Stimulated activated CD8-positive, alpha-beta memory T cell treated with anti-CD3 and anti-CD28 coated beads, Interleukin-2, amount 100 ng/mL, for 48 hours (primary cell): ENCODE data around the gene HSPA1A.
"Not testable (repeated sequence)": the region's sequence is repeated elsewhere in the genome, so short reads cannot be mapped to it uniquely, and the experiment has no call there.

Source experiments
- DNase-seq, 2 donors: peaks; one replicate each; pipeline ENCODE4 v3.0.0-alpha.2; 2020; ENCODE audit warnings: low read depth in 2 of 2

Gene HSPA1A

GRCh38 chr6:31811645-31812044, 3.7 kb upstream of the HSPA1A start:
- no peak for DNase-seq

GRCh38 chr6:31813465-31813849, 1.9 kb upstream of the HSPA1A start:
- DNase-seq: no peak

- peak; percentile 60 to 62 for DNase-seq
Measured at GRCh38 chr6:31814677-31815024, 692 bp upstream of the HSPA1A start.

- not testable (repeated sequence) for DNase-seq
Measured at GRCh38 chr6:31817133-31817928, 2.0 kb downstream of the HSPA1A start.

- not testable (repeated sequence) for DNase-seq
Measured at GRCh38 chr6:31817929-31818511, 2.7 kb downstream of the HSPA1A start.

- no peak for DNase-seq
Measured at GRCh38 chr6:31819871-31820299, 4.5 kb downstream of the HSPA1A start.

GRCh38 chr6:31820399-31820798, 5.1 kb downstream of the HSPA1A start:
- not testable (repeated sequence) for DNase-seq

- DNase-seq: peak; percentile 65 to 71
Measured at GRCh38 chr6:31821301-31822035, 6.1 kb downstream of the HSPA1A start.

GRCh38 chr6:31822036-31822821, 6.9 kb downstream of the HSPA1A start:
- DNase-seq: peak; percentile 43 to 45

- DNase-seq: not testable (repeated sequence)
Measured at GRCh38 chr6:31823592-31824196, 8.4 kb downstream of the HSPA1A start.

- no peak for DNase-seq
Measured at GRCh38 chr6:31825553-31825952, 10.2 kb downstream of the HSPA1A start.

GRCh38 chr6:31826793-31827285, 11.5 kb downstream of the HSPA1A start:
- no peak for DNase-seq

GRCh38 chr6:31827286-31828079, 12.1 kb downstream of the HSPA1A start, which contains the start of gene HSPA1B:
Gene HSPA1B (plus strand): TSS chr6:31827738. CDS start chr6:31827951, 213 bp downstream.
- peak; percentile 82 to 88 for DNase-seq

- DNase-seq: no peak
Measured at GRCh38 chr6:31829633-31830283, 14.4 kb downstream of the HSPA1A start.

GRCh38 chr6:31830886-31831335, 15.6 kb downstream of the HSPA1A start:
- DNase-seq: no peak

GRCh38 chr6:31831350-31832215, 16.2 kb downstream of the HSPA1A start:
- DNase-seq: no peak

GRCh38 chr6:31834367-31835250, 19.3 kb downstream of the HSPA1A start:
- peak; percentile 70 to 72 for DNase-seq

GRCh38 chr6:31836047-31836473, 20.7 kb downstream of the HSPA1A start:
- DNase-seq: no peak
